ENCODE measurements around the gene IL21. TPM values are rescaled to one million over a fixed set of nuclear protein-coding genes. Genes with fewer than 3 reads are reported as not detected.

Gene IL21
- total and polyA plus RNA-seq, 2 donors (not counting 1 experiment from before 2014, with no cell fraction given) = not detected

- Histone ChIP-seq H2AFZ (ENCODE audit: insufficient read depth, low read depth, low read length, poor library complexity, severe bottlenecking) (no peak overlapping the region), H3K36me3 (replicated peaks in 1 of 2; ENCODE audit: control extremely low read depth in 1 of 2, control insufficient read depth in 1 of 2, extremely low read depth in 1 of 2, insufficient read depth in 2 of 2, low read length in 1 of 2) (no peaks in the 10 kb centered on the region), H3K4me1 (ENCODE audit: control insufficient read depth in 2 of 2, insufficient read depth in 2 of 2, low read length in 2 of 2) (no peaks in the 10 kb centered on the region), H3K4me2 (replicated peaks; ENCODE audit: low read depth, low read length, poor library complexity, severe bottlenecking) (no peak overlapping the region), H4K20me1 (ENCODE audit: control insufficient read depth, insufficient read depth, low read length, poor library complexity, severe bottlenecking) (no peaks in the 10 kb centered on the region), H3K79me2 (ENCODE audit: control insufficient read depth, insufficient read depth, low read length) (no peaks in the 10 kb centered on the region), H3K27me3 (replicated peaks in 1 of 4; ENCODE audit: control extremely low read depth in 1 of 4, control insufficient read depth in 3 of 4, insufficient read depth in 4 of 4, low read length in 3 of 4) (peaks cover 0 to 3% (median 0%) of the 10 kb centered on the region in 4 experiments), H3K9me3 (ENCODE audit: control extremely low read depth in 1 of 3, control insufficient read depth in 2 of 3, insufficient read depth in 1 of 3, low read length in 2 of 3) (peaks cover 0 to 4% (median 0%) of the 10 kb centered on the region in 3 donors), H3K9ac (ENCODE audit: low read length) (no peak overlapping the region), H3K4me3 (ENCODE audit: control extremely low read depth in 1 of 5, extremely low read depth in 1 of 5, insufficient read depth in 1 of 5, low read depth in 2 of 5, low read length in 4 of 5) (no peak overlapping the region), H3K27ac (ENCODE audit: low read length in 2 of 2) (no peak overlapping the region)
- no peak for ATAC-seq (ENCODE audit: low read depth)
- Mint-ChIP-seq H3K27ac (no peak overlapping the region), H3K9me3 (ENCODE audit: insufficient read depth) (no peaks in the 10 kb centered on the region), H3K27me3 (peaks cover 24% of the 10 kb centered on the region), H3K4me3 (no peak overlapping the region), H3K4me1 (peaks cover under 1% of the 10 kb centered on the region)
- CTCF ChIA-PET = no interaction called here
- WGBS (ENCODE audit: insufficient coverage) = 96% methylated on average over 3 of the region's 6 CpGs
- TF ChIP-seq CTCF (IDR thresholded peaks at IDR 0.05) (no peak), EZH2 (IDR thresholded peaks at IDR 0.05; ENCODE audit: borderline replicate concordance, insufficient read depth, low read depth, low read length, poor library complexity, severe bottlenecking) (no peak)
- intact Hi-C loops (cut with micrococcal nuclease) = no loop called here
- no peak for DNase-seq
- POLR2A ChIA-PET = no interaction called here
Observed at GRCh38 chr4:122583906-122584305, 37.0 kb downstream of the IL21 start.

- H3K36me3 ChIP-seq (replicated peaks in 1 of 2; ENCODE audit: control extremely low read depth in 1 of 2, control insufficient read depth in 1 of 2, extremely low read depth in 1 of 2, insufficient read depth in 2 of 2, low read length in 1 of 2) = no peaks in the 10 kb centered on the region
- no peak overlapping the region for H3K27ac Mint-ChIP-seq
- H3K9me3 Mint-ChIP-seq (ENCODE audit: insufficient read depth) = no peaks in the 10 kb centered on the region
- no peak overlapping the region for H3K9ac ChIP-seq (ENCODE audit: low read length)
- WGBS (ENCODE audit: insufficient coverage) = 0% methylated on average over 2 of the region's 9 CpGs
- POLR2A ChIA-PET = no interaction called here
- H3K27me3 Mint-ChIP-seq = peaks cover 29% of the 10 kb centered on the region
- H3K4me2 ChIP-seq (replicated peaks; ENCODE audit: low read depth, low read length, poor library complexity, severe bottlenecking) = peak overlapping the region; percentile 0
- H3K4me1 Mint-ChIP-seq = peaks cover 6% of the 10 kb centered on the region
- TF ChIP-seq CTCF (IDR thresholded peaks at IDR 0.05) (peak; percentile 81), EZH2 (IDR thresholded peaks at IDR 0.05; ENCODE audit: borderline replicate concordance, insufficient read depth, low read depth, low read length, poor library complexity, severe bottlenecking) (no peak)
- ATAC-seq (ENCODE audit: low read depth) (no peak), DNase-seq (peak; percentile 32)
- intact Hi-C loops (cut with micrococcal nuclease) = no loop called here
- peaks cover 0 to 2% (median 0%) of the 10 kb centered on the region in 3 donors for H3K9me3 ChIP-seq (ENCODE audit: control extremely low read depth in 1 of 3, control insufficient read depth in 2 of 3, insufficient read depth in 1 of 3, low read length in 2 of 3)
- no peak overlapping the region for H3K4me3 ChIP-seq (ENCODE audit: control extremely low read depth in 1 of 5, extremely low read depth in 1 of 5, insufficient read depth in 1 of 5, low read depth in 2 of 5, low read length in 4 of 5)
- no peak overlapping the region for H3K27ac ChIP-seq (ENCODE audit: low read length in 2 of 2)
- H3K4me1 ChIP-seq (ENCODE audit: control insufficient read depth in 2 of 2, insufficient read depth in 2 of 2, low read length in 2 of 2) = peaks cover 7% of the 10 kb centered on the region in 2 donors
- H4K20me1 ChIP-seq (ENCODE audit: control insufficient read depth, insufficient read depth, low read length, poor library complexity, severe bottlenecking) = no peaks in the 10 kb centered on the region
- peaks cover 0 to 12% (median 7%) of the 10 kb centered on the region in 4 experiments for H3K27me3 ChIP-seq (replicated peaks in 1 of 4; ENCODE audit: control extremely low read depth in 1 of 4, control insufficient read depth in 3 of 4, insufficient read depth in 4 of 4, low read length in 3 of 4)
- CTCF ChIA-PET = interaction anchor here (0.6 to 2.8 kb wide), 7 partner anchors 8 to 678 kb away, joined by 3 to 34 read pairs (median 3); no protein-coding TSS in a partner anchor
- peak overlapping the region; percentile 30 for H2AFZ ChIP-seq (ENCODE audit: insufficient read depth, low read depth, low read length, poor library complexity, severe bottlenecking)
- H3K79me2 ChIP-seq (ENCODE audit: control insufficient read depth, insufficient read depth, low read length) = no peaks in the 10 kb centered on the region
- H3K4me3 Mint-ChIP-seq = no peak overlapping the region
Observed at GRCh38 chr4:122577808-122578781, 42.8 kb downstream of the IL21 start.
